Measurements from ENCODE around the gene COMT. TPM values are rescaled to one million over a fixed set of nuclear protein-coding genes. Genes with fewer than 3 reads are reported as not detected.

Gene COMT
- polyA plus RNA-seq, 1 experiment: 79.4 TPM

DNA sequence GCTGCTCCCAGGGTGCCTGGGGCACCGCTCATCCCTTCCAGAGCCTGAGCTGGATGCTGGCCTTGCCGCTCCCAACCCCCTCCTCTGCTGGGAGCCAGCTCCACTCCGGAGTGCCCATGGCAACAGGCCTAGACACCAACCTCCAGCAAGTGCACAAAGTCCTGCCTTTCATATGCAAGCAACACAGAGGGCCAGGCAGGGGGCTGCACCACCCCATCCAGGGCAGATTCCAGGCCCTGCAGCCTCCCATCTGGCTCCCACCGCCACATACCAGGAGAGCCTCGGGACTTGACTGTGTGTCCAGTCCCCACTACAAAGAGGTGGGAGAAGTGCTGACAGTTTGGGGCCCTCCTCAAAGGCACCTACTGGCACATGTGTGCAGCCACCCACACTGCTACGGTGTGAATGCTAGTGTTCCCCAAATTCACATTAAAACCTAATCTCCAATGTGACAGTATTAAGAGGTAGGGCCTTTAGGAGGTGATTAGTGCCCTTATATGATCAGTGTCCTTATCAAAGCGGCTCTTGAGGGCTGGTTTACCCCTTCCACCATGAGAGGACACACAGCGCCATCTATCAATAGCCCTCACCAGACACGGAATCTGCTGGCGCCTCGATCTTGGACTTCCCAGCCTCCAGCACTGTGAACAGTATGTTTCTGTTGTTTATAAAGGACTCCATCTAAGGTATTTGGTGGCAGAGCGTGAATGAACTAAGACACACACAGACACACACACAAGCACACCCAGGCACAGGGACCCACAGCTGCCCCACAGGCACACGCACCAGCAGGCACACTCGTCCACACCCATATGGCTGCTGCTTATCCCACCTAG, 58.9 kb downstream of the COMT start:
- Histone ChIP-seq H3K4me3 (ENCODE audit: low read depth, low read length) (no peak overlapping the region), H3K9me3 (ENCODE audit: control insufficient read depth, insufficient read depth, low read length) (peaks cover 9% of the 10 kb centered on the region), H3K27me3 (ENCODE audit: control insufficient read depth, insufficient read depth, low read length) (peaks cover 2% of the 10 kb centered on the region), H3K27ac (ENCODE audit: low read depth, low read length) (no peak overlapping the region)
- ChIA-PET CTCF (interaction anchor here (2.8 kb wide), 1 partner anchor 13 kb away, joined by 9 read pairs; no protein-coding TSS in a partner anchor), POLR2A (interaction anchor here (0.6 kb wide), 1 partner anchor 42 kb away, joined by 6 read pairs; no protein-coding TSS in a partner anchor)
- no peak for DNase-seq (ENCODE audit: low read depth, low spot score)
- TF ChIP-seq, protein P1, sequence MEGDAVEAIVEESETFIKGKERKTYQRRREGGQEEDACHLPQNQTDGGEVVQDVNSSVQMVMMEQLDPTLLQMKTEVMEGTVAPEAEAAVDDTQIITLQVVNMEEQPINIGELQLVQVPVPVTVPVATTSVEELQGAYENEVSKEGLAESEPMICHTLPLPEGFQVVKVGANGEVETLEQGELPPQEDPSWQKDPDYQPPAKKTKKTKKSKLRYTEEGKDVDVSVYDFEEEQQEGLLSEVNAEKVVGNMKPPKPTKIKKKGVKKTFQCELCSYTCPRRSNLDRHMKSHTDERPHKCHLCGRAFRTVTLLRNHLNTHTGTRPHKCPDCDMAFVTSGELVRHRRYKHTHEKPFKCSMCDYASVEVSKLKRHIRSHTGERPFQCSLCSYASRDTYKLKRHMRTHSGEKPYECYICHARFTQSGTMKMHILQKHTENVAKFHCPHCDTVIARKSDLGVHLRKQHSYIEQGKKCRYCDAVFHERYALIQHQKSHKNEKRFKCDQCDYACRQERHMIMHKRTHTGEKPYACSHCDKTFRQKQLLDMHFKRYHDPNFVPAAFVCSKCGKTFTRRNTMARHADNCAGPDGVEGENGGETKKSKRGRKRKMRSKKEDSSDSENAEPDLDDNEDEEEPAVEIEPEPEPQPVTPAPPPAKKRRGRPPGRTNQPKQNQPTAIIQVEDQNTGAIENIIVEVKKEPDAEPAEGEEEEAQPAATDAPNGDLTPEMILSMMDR (IDR thresholded peaks at IDR 0.05; ENCODE audit: low read depth, low read length): no peak

DNA sequence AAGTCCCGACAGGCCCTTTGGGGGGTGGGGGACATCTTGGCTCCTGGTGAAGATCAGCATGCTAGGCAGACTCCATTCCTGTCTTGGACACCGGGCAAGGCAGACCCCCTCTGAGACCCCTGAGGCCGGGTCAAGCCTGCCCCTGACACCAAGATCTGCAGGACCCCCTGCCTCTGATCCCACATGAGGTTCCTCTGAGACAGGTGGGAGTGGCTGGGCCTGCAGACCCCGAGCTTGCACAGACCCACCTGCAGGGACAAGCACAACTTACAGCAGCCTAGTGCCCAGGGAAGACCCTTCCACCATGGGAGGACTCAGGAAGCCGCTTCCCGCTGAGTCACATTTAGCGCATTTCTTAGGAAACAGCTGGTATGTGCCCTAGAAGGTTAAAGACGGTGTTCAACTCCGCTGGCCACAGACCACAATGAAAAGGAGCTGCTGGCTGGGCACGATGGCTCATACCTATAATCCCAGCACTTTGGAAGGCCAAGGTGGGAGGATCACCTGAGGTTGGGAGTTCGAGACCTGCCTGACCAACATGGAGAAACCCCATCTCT, 59.6 kb downstream of the COMT start:
- Histone ChIP-seq H3K27ac (ENCODE audit: low read depth, low read length) (no peak overlapping the region), H3K27me3 (ENCODE audit: control insufficient read depth, insufficient read depth, low read length) (peaks cover 2% of the 10 kb centered on the region), H3K9me3 (ENCODE audit: control insufficient read depth, insufficient read depth, low read length) (peaks cover 9% of the 10 kb centered on the region), H3K4me3 (ENCODE audit: low read depth, low read length) (no peak overlapping the region)
- ChIA-PET POLR2A (no interaction called here), CTCF (interaction anchor here (1.3 to 2.8 kb wide), 2 partner anchors 13 to 14 kb away, joined by 3 to 9 read pairs; no protein-coding TSS in a partner anchor)
- DNase-seq (ENCODE audit: low read depth, low spot score): no peak
- TF ChIP-seq, protein P1 (IDR thresholded peaks at IDR 0.05; ENCODE audit: low read depth, low read length): no peak

DNA sequence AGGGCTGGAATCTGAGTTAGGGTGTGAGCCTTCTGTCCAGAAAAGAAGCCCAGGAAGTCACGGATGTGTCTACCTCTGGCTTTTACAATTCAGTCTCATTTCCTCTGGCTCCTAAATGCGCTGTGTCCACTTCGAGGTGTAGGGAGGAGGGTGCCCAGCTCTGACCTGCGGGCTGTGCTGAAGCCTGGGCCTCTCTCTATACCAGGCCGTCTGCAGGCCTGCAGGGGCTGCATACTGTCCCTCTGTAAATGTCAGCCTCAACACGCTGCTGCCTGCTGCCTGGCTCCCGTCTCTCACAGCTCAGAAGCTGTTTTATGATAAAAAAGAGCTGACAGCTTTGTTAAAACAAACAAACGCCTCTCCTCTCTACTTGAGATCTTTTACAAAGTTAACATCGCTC, 60.6 kb downstream of the COMT start:
- DNase-seq (ENCODE audit: low read depth, low spot score): no peak
- ChIA-PET POLR2A (interaction anchor here (0.8 kb wide), 1 partner anchor 17 kb away, joined by 3 read pairs; no protein-coding TSS in a partner anchor), CTCF (interaction anchor here (1.0 to 2.8 kb wide), 3 partner anchors 12 to 32 kb away, joined by 3 to 9 read pairs (median 5); no protein-coding TSS in a partner anchor)
- H3K4me3 ChIP-seq (ENCODE audit: low read depth, low read length): no peak overlapping the region
- H3K27ac ChIP-seq (ENCODE audit: low read depth, low read length): no peak overlapping the region
- H3K9me3 ChIP-seq (ENCODE audit: control insufficient read depth, insufficient read depth, low read length): peaks cover 9% of the 10 kb centered on the region
- no peaks in the 10 kb centered on the region for H3K27me3 ChIP-seq (ENCODE audit: control insufficient read depth, insufficient read depth, low read length)
- TF ChIP-seq, protein P1 (IDR thresholded peaks at IDR 0.05; ENCODE audit: low read depth, low read length): no peak

DNA sequence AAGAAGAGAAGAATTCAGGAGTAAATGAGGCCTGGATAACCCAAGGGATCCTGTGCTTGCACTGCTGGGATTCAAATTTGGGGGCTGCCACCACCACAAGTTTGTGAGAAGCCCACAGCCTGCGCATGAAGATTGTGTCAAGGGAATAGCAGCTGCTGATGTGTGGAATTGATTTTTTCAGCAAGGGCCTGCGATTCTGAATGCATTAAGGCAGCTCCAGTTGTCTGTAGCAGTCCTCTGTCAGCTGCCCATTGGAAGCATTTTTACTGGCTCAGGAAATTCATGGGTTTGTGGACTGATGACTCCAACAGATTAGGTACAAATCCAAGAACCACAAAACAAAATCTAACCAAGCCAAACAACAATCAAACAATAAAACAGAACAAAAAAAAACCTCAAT, 61.1 kb downstream of the COMT start:
- TF ChIP-seq, protein P1 (IDR thresholded peaks at IDR 0.05; ENCODE audit: low read depth, low read length): no peak
- H3K27ac ChIP-seq (ENCODE audit: low read depth, low read length): no peak overlapping the region

More for the DNA sequence above, 61.1 kb downstream of the COMT start:
- ChIA-PET CTCF (interaction anchor here (1.0 to 2.8 kb wide), 3 partner anchors 11 to 32 kb away, joined by 3 to 9 read pairs (median 5); no protein-coding TSS in a partner anchor), POLR2A (interaction anchor here (0.8 kb wide), 1 partner anchor 16 kb away, joined by 3 read pairs; no protein-coding TSS in a partner anchor)
- Histone ChIP-seq H3K9me3 (ENCODE audit: control insufficient read depth, insufficient read depth, low read length) (peaks cover 9% of the 10 kb centered on the region), H3K27me3 (ENCODE audit: control insufficient read depth, insufficient read depth, low read length) (no peaks in the 10 kb centered on the region), H3K4me3 (ENCODE audit: low read depth, low read length) (no peak overlapping the region)
- no peak for DNase-seq (ENCODE audit: low read depth, low spot score)
